GM19240 (cell line): ENCODE data around the gene ZBP1.
A peak's percentile ranks its signal among the peaks of the same experiment; 100 is the strongest.
"Not testable (repeated sequence)": the region's sequence is repeated elsewhere in the genome, so short reads cannot be mapped to it uniquely, and the experiment has no call there.

Source experiments
- DNase-seq: peaks from one replicate; pipeline ENCODE4 v3.0.0; 2011; ENCODE audit warnings: low spot score; ENCODE audit not compliant: insufficient read length

Gene ZBP1

DNA sequence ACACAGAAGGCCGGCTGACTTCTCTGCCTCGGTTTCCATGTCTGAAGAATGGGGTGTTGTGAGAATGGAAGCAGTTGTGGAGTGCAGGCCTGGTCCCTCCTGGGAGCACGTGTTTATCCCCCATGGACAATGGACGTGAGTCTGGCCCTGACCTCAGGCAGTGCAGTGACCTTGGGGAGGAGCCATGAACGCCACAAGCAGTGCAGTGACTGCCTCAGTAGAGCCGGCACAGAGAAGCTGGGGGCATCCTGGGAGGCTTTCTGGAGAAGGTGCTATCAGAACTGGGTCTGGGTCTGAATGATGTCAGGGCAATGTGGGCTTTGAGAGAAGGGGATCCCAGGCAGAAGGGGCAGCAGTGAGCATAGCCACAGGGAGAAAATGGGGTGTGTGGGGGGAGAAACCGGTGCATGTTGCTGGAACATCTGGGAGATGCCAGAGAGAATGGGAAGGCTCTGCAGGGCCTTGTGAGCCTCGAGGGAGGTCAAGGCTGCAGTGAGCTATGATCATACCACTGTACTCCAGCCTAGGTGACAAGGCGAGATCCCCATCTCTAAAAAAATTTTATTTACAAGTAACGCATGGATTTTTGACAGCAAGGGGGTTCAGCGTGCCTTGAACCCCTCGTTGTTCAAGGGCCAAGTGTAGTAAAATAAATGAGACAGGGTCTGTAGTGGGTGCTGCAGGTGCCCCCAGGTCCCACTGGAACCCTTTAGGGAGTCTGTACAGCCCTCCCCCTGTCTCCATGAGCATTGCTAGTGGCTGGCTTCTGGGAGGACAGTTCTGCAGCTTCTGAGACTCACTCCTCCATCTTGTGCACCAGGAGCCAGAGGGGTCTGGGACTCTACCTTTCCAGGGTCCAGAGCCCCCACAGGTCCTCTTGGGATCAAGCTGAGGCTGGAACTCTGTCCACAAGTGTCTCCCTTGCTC, 27.0 kb upstream of the ZBP1 start:
- no peak for DNase-seq

DNA sequence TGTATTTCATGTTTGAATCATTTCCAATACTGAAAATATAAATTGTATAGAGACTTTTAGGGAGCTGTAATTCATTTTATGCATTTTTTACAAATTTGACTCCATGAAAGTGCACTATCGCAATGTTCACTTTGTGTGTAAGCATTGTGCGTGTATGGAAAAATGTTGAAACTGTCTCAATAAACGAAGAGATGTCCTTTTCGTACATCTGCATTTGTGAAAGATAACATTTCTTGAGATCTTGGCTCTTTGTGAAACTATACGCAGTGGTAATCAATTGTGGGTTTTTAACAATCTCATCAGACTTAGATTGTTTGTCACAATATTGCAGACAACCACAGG, 18.6 kb upstream of the ZBP1 start:
- DNase-seq: no peak

DNA sequence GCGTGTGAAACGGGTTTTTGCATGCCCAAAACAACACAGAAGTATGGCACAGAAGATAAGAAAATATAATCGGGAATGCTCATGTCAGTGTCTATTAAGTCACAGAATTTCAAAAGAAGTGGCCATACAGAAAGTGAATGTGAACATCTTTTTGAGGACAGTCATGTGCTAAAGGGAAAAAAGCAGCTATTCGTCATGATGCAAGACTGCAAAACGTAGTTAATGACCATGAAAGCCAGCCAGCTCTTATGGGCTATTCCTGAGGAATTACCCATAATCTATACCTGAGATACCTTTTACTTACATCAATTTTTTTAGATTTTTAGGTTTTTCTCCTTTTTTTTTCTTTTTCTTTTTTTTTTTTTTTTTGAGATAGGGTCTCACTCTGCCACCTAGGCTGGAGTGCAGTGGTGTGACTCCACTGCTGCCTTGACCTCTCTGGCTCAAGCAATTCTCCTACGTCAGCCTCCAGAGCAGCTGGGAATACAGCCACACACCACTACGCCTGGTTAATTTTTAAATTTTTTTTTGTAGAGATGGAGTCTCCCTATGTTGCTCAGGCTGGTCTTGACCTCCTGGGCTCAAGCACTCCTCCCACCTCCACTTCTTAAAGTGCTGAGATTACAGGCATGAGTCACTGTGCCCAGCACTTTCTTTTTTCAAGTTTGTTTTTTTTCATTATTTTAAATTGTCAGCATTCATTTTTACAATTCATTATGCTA, 18.1 kb upstream of the ZBP1 start:
- DNase-seq: no peak

DNA sequence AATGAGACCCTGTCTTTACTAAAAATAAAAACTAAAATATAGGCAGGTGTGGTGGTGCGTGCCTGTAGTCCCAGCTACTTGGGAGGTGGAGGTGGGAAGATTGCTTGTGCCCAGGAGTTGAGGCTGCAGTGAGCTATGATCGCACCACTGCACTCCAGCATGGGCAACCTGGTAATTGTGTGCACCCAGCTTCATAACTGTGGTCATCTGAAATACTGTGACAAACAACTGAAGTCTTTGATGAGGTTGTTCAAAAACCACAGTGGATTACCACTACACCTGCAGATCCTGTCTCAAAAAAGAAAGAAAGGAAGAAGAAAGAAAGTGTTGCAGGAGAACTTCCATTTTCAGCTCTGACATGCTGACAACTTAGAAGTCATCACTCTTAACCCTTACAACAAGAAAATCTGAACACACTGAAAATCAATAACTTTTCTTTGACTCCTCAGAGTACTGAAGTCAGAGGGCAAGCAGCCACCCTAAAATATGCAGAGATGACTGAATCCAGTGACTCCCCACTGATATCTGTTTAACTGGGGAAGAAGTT, 13.8 kb upstream of the ZBP1 start:
- no peak for DNase-seq

DNA sequence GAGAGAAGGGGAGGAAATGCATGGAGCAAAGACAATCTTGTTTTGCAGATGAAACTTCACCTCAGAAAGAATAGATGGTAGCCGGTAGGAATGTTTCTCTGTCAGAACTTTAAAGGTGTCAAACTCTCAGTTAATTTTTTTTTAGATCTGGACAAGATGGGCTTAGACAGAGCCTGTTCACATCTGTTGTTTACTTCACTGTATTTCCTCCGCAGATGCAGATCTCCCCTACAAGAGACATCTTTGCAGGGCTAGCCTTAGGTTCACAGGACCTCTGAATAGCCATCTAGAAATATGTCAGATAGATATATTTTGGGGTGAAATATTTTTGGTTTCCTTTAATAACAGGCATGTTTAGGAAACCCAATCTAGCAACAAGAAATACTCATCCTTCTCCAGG, 12.1 kb upstream of the ZBP1 start:
- no peak for DNase-seq

DNA sequence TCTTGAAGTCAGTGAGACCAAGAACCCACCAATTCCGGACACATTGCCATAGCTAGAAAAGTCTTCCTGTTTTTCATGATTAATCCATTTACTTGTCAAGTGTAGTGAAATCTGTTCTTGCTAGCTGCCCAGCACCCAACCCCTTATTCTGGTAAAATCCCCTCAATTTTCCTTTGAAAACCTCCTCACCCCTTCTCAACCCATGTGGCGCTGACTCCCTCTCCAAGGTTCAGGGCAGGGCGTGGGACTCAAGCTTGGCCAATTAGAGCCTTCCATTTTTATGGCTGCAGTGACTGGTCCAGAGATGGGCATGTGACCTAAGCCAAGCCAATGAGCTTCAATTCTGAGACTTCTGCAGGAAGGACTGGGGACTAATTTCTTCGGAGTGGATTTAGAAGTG, 9.8 kb upstream of the ZBP1 start:
- no peak for DNase-seq

DNA sequence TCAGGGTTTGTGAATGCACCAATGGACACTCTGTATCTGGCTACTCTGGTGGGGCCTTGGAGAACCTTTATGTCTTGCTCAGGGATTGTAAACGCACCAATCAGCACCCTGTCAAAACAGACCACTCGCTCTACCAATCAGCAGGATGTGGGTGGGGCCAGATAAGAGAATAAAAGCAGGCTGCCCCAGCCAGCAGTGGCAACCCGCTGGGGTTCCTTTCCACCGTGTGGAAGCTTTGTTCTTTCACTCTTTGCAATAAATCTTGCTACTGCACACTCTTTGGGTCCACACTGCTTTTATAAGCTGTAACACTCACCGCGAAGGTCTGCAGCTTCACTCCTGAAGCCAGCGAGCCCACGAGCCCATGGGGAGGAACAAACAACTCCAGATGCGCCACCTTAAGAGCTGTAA, 9.3 kb upstream of the ZBP1 start:
- DNase-seq: not testable (repeated sequence)

DNA sequence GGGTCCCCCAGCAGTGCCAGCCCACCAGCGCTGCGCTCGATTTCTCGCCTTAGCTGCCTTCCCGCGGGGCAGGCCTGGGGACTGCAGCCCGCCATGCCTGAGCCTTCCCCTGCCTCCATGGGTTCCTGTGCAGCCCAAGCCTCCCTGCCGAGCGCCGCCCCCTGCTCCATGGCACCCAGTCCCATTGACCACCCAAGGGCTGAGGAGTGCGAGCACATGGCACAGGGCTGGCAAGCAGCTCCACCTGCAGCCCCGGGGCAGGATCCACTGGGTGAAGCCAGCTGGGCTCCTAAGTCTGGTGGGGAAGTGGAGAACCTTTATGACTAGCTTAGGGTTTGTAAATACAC, 8.7 kb upstream of the ZBP1 start:
- not testable (repeated sequence) for DNase-seq

DNA sequence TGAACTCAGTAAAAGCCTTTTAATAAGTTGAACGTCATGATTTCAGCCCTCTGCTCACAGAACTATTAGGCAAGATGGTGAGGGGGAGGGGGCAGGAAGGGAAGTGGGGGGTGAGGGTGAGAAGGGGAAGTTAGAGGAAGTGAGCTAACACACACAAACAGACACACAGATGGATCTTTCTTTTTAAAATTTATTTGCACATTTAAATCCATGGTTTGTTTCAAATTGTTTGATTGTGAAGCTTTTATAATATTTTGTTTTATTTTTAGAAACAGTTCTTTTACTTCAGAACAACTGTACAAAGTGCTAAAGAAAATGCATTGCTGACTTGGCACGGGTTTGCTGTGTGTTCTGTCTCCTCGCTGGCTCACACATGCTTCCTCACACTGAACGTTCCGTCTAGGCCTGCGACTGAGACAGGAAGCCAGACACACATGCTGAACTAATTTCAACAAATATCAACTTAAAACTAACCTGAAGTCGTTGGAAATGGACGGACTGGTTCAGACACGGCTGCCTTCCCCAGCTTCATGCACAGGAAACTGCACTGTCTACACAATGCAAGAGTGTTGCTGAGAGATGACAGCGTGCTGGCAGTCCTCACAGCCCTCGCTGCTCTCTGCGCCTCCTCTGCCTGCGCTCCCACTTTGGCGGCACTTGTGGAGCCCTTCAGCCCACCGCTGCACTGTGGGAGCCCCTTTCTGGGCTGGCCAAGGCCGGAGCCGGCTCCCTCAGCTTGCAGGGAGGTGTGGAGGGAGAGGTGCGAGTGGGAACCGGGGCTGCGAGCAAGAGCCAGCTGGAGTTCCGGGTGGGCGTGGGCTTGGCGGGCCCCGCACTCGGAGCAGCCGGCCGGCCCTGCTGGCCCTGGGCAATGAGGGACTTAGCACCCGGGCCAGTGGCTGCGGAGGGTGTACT, 8.1 kb upstream of the ZBP1 start:
- DNase-seq: no peak

DNA sequence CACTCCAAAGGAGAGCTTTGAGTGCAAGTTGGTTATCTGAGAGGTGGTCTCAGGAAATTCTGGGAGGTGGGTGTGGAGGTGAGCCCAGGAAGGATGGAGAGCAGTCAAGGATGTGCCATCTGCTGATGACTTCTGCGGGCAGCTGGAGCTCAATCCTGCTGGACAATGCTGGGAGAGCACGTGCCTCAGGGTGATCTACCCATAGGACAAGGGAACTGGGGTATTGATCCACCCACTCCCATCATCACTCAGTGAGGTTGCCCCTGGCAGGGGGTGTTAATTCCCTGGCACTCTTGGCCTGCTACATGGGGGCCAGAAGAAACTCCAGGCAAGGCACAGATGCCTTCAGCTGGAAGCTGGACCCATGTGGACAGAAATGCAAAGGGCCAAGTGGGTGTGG, 7.1 kb upstream of the ZBP1 start:
- DNase-seq: no peak

DNA sequence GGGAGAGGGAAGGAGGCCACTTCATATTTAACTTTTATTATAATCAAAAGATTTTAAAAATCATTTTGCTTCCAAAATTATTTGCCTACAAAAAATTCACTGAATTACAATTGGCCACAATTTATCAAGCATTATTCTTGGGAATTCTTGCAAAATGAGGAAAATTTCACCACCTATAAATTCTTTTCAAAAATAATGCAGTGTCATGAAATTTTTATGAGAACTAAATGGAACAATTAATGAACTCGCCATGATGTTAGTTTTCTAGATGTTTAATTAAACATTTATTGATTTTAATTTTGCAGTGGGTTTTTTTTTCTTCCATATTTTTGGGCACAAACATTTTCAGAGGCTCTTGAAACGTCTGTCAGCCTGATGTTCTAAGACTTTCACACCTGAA, 5.8 kb upstream of the ZBP1 start:
- no peak for DNase-seq

DNA sequence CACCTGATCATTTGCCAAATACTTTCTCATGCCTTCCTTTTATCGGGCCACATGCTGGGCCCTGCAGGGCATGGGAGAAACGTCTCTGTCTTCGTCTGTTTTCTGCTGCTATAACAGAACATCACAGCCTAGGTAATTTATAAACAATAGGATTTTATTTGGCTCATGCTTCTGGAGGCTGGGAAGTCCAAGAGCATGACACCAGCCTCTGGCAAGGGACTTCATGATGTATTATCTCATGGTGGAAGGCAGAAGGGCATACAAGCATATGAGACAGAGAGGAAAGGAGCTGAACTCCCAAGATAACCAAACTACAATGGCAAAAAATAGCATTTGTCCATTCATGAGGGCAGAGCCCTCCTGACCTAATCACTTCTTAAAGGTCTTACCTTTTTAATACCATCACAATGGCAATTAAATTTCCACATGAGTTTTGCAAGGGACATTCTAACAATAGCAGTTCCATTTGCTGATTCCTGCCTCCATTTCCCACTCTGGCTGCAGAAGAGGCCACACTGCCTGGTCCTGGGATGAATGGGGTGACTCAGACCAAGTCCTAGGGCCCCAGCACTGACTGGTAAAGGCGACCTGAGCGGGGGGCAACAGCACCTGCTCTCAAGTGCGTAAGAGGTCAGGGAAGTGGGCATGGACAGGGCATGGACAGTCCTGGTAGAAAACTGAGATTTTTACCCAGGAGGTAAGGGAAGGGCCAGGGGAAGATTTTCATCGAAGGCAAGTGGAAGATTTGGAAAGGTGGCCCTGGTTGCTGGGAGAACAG, 5.1 kb upstream of the ZBP1 start:
- no peak for DNase-seq

DNA sequence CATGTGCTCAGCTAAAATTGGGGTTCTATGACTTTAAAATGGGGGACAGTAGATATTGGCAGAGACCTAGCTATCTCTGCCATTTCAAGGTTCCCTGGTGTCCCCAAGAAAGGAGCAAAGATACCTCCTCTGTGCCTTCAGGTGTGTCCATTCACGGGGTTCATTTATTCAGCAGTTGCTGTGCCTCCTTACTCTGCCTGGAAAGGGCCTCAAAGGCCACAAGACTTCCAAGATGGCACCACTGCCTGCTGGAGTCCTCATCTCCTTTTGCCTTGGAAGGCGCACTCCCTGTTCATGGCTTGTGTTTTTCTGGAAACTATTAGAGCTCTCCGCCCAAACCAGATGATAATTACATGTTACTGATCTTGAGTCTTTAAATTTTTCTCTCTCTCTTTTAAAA, 3.9 kb upstream of the ZBP1 start:
- DNase-seq: no peak

DNA sequence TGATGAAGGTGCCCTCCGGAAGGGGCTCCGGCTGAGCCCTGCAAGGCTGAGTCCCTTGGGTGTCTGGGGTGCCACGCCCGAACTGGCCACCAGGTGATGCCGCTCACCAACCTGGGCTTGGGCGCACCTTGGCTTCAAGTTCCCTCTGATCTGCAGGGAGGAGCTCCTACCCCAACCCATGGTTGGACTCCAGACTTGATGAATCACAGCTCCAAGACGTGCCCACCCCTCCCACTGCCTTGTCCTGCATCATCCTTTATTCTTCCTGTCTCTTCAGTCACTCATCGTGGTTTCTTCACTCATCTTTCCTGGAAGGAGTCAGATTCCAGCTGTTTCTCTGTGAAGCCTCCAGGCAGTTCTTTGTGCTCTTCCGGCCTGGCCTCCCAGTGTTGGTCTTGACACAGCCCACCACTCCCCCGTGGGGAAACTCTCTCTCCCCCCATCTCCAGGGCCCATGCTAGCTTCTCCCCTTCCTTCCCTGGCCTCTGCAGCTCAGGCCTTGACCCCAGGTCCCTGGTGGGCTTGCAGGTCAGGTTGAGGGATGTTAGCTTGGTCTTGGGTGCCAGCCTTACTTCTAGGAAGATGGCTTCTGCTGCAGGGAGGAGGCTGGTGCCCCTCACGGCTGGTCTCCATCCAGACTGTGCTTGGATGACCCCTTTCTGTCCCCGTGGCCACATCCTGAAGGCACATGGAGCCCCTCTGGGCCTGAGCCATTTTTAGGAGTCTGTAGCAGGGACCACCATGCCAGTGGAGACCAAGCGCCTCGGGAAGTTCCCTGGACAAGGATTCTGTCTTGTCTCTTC, 2.6 kb upstream of the ZBP1 start:
- peak; percentile 42 for DNase-seq

DNA sequence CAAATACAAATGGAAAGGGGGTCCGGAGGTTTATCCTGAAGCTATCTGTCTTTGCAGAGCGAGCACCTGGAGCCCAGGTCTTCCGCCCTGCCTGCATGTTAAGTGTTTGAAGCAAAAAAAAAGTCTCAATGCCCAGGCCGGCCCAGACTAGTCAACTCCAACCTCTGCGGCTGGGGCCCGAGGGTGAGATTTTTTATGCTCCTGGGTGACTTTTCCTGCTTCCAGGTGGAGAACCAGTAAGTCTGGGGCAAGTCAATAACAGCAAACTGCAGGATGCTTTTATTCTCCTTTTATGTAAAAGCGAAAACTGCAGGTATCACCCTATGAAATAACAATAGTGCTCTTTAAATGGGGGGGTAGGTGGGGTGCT, 2.0 kb upstream of the ZBP1 start:
- DNase-seq: no peak

DNA sequence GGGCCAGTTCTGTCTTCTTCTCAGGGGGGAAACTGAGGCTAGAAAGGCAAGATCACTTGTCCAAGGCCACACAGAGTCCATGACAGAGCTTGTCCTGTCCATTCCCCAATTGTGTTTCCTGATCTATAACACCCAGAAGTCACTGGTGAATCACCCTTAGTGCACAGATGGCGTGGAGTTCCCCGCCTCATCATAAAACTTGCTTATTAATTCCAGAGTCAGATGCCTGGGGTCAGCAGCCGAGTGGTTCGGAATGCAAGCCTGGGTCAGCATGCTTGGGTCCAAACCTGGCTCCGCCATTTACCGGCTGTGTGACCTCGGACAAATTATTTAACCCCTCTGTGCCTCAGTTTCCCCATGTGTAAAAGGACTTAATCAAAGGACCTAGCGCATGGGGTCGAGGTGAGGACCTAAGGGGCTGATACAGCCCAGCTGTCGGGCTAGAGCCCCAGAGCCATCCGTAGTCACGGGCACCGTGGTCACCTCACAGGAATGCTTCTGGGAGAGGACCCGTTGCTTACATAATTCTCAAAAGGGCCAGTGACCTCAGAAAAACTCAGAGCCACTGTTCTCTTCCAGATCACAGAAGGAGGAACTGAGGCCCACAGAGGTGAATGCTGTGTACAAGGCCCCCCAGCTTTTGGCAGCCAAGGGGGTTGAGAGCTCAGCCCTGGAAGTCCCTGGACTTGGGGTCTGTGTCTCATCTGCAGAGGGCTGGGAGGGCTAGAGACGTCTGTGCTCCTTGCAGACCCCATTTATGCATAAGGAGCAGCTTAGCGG, 1.4 kb upstream of the ZBP1 start:
- DNase-seq: no peak

DNA sequence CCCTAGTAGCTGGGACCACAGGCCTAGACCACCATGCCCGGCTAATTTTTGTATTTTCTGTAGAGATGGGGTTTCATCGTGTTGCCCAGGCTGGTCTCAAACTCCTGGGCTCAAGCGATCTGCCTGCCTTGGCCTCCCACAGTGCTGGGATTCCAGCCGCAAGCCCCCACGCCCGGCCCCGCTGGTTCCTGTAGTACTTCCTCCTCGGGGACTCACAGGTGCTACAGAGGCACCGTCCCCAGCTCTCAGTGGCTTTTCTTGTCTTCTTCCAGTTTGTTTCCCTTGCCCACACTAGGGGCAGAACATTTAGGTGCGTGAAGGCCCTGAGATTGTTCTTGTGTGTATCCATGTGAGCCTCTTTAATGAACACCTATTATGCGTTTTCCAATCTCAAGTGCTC, 773 bp upstream of the ZBP1 start:
- DNase-seq: no peak

DNA sequence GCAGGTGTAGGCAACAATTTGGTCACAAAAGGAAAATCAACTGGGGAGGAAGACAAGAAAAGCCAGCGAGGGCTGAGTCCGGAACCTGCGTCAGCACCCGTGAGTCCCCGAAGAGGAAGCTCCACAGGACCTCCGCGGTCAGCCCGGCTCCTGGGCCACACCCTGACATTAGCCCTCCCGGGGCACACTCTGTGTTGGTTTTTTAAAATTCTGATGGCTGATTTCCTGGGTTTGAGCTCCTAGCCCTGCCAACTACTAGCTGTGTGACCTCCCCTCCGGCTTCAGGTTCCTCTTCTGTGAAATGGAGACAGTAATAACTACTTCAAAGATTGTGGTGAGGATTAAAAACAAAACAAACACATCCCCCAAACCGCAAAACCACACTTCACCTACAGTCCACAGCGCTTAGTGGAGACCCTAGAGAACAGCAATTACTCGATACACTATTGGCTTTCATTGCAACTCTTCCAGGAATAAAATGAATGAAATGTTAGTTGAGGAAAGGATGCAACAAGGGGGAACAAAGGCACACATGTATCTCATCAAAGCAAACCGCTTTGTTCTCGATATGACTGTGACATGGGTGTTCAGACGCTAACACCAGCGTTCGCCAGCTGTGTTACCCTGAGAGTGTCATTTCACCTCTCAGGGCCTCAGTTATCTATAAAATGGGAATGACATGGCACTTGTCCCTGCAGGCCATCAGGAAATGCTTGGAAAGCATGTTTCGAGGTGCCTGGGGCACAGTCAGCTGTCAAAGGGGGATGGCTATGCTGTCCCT, 985 bp downstream of the ZBP1 start:
- DNase-seq: peak; percentile 38

DNA sequence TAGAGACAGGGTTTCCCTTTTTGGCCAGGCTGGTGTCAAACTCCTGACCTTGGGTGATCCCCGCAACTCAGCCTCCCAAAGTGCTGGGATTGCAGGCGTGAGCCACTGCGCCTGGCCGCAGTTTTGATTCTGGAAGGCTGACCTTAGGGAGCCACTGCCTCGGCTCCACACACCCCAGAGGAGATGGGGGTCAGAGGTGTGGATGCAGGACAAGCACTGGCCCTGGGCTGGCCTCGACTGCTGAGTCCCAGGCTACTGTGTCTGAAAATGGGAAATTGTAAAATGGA, 1.5 kb downstream of the ZBP1 start:
- no peak for DNase-seq
